ENCODE measurements around the gene KRT20. TPM values are rescaled to one million over a fixed set of nuclear protein-coding genes. Genes with fewer than 3 reads are reported as not detected.

Gene KRT20
- total RNA-seq, 3 donors from 2014 or later = 6.6 TPM; not detected in 2

DNA sequence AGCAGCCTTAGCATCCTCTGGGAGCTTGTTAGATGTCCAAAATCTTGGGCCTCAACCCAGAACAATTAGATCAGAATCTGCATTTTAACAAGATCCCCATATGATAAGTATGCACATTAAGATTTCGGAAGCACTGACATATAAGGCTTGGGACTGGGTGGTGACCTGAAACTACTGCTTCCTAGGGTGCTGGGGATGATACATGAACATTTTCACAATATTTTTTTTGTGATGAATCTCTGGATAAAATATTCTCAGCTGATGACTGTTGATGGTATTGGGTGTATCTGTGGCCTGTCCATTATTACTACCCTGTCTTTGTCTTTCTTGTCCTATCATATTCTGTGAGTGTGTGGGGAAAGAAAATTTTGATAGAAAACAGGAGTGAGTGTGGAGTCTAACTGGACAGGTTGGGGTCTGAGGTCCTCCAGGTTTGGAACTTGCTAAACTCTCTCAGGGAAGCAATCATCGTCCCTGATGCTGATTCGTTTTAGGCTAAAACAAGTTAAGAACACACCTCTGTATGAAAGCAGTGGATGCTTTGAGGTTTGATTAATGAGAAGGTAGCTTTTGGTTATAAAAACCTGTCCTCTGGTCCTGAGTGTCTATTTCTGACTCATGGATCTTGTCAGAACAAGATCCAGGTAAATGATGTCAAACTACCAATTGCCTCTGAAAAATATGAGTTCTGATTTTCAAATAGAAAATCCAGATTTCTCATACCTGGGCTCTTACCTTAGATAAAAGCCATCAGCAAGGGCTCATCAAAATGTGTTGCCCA is 29.2 kb upstream of the KRT20 start:
- intact Hi-C loops (cut with DNase I; ENCODE audit: low total_unique reads) = loop anchor here (10.0 kb wide), 1 partner anchor 741 kb away; no protein-coding TSS in a partner anchor

GRCh38 chr17:40912486-40913210 is 27.6 kb upstream of the KRT20 start:
- no peaks in the 10 kb centered on the region for H3K9me3 ChIP-seq
- no peaks in the 10 kb centered on the region for H3K36me3 ChIP-seq
- DNase-seq (ENCODE audit: low spot score in 2 of 2) = no peak
- intact Hi-C loops (cut with DNase I; ENCODE audit: low total_unique reads) = loop anchor here (10.0 kb wide), 1 partner anchor 742 kb away; no protein-coding TSS in a partner anchor
- peak overlapping the region; percentile 91 to 95 for H3K27ac ChIP-seq
- H3K4me1 ChIP-seq = no peaks in the 10 kb centered on the region
- H3K4me3 ChIP-seq = no peak overlapping the region
- no peaks in the 10 kb centered on the region for H3K27me3 ChIP-seq
- TF ChIP-seq POLR2A (IDR thresholded peaks at IDR 0.05) = no peak
- no peak for TF ChIP-seq CTCF (IDR thresholded peaks at IDR 0.05)
- no peak for TF ChIP-seq POLR2AphosphoS5 (IDR thresholded peaks at IDR 0.05)

More for the DNA sequence above, 29.2 kb upstream of the KRT20 start:
- Histone ChIP-seq H3K4me1 (no peaks in the 10 kb centered on the region), H3K9me3 (no peaks in the 10 kb centered on the region), H3K27ac (peak overlapping the region; percentile 85 to 86), H3K36me3 (no peaks in the 10 kb centered on the region), H3K27me3 (no peaks in the 10 kb centered on the region), H3K4me3 (no peak overlapping the region)
- DNase-seq (ENCODE audit: low spot score in 2 of 2) = no peak
- no peak for TF ChIP-seq CTCF (IDR thresholded peaks at IDR 0.05)
- TF ChIP-seq POLR2AphosphoS5 (IDR thresholded peaks at IDR 0.05) = no peak
- no peak for TF ChIP-seq POLR2A (IDR thresholded peaks at IDR 0.05)

- no peaks in the 10 kb centered on the region for H3K27me3 ChIP-seq
- peak overlapping the region in 2 of 3 donors; percentile 1 to 23 for H3K4me3 ChIP-seq
- TF ChIP-seq POLR2A (IDR thresholded peaks at IDR 0.05) = no peak
- no peak for TF ChIP-seq CTCF (IDR thresholded peaks at IDR 0.05)
- TF ChIP-seq POLR2AphosphoS5 (IDR thresholded peaks at IDR 0.05) = peak in 1 of 3 donors; percentile 31
- no peaks in the 10 kb centered on the region for H3K9me3 ChIP-seq
- no peak for DNase-seq (ENCODE audit: low spot score in 2 of 2)
- H3K27ac ChIP-seq = peak overlapping the region; percentile 91 to 95
- no peaks in the 10 kb centered on the region for H3K36me3 ChIP-seq
- intact Hi-C loops (cut with DNase I; ENCODE audit: low total_unique reads) = loop anchor here (10.0 kb wide), 1 partner anchor 744 kb away; no protein-coding TSS in a partner anchor
- no peaks in the 10 kb centered on the region for H3K4me1 ChIP-seq
Observed at GRCh38 chr17:40910441-40910841, 25.4 kb upstream of the KRT20 start.

GRCh38 chr17:40909755-40910154 is 24.7 kb upstream of the KRT20 start:
- Histone ChIP-seq H3K4me3 (peak overlapping the region in 2 of 3 donors; percentile 1 to 23), H3K4me1 (no peaks in the 10 kb centered on the region), H3K27me3 (no peaks in the 10 kb centered on the region), H3K27ac (peak overlapping the region; percentile 91 to 95), H3K9me3 (no peaks in the 10 kb centered on the region), H3K36me3 (no peaks in the 10 kb centered on the region)
- TF ChIP-seq POLR2AphosphoS5 (IDR thresholded peaks at IDR 0.05) = no peak
- TF ChIP-seq POLR2A (IDR thresholded peaks at IDR 0.05) = no peak
- TF ChIP-seq CTCF (IDR thresholded peaks at IDR 0.05) = no peak
- no peak for DNase-seq (ENCODE audit: low spot score in 2 of 2)
- intact Hi-C loops (cut with DNase I; ENCODE audit: low total_unique reads) = loop anchor here (10.0 kb wide), 1 partner anchor 745 kb away; no protein-coding TSS in a partner anchor

Measured in breast epithelium (tissue), 4 donors.